NCI-H1694 treated with DMSO at 0.1 percent for 48 hours (cell line): ENCODE measurements around the gene ZAR1L.

ENCODE experiments used
- DNase-seq: peaks from one replicate; lab custom pipeline; 2025; lab: John Stamatoyannopoulos, UW

The ZAR1L gene

GRCh38 chr13:32255724-32256109 lies 59.4 kb downstream of the ZAR1L start:
- DNase-seq: no peak

- DNase-seq: no peak
These were observed 60.0 kb downstream of the ZAR1L start for GRCh38 chr13:32254916-32255723.

GRCh38 chr13:32254416-32254815 lies 60.7 kb downstream of the ZAR1L start:
- DNase-seq: no peak

- DNase-seq: no peak
These were observed 61.2 kb downstream of the ZAR1L start for GRCh38 chr13:32253911-32254399.
